ENCODE measurements around the gene NUDT16L1. TPM values are rescaled to one million over a fixed set of nuclear protein-coding genes. Genes with fewer than 3 reads are reported as not detected.

The NUDT16L1 gene
- total and polyA plus RNA-seq, 2 of the 13 experiments (the other 11 are each of a cell fraction or from before 2014, with no cell fraction given), result 28.0 to 40.5 TPM

- TF ChIP-seq ZBTB25 (CRISPR knock-in tag; IDR thresholded peaks at IDR 0.05), result peak; percentile 100
- no peak for TF ChIP-seq CEBPG (CRISPR knock-in tag; IDR thresholded peaks at IDR 0.05)
- TF ChIP-seq, protein P1, sequence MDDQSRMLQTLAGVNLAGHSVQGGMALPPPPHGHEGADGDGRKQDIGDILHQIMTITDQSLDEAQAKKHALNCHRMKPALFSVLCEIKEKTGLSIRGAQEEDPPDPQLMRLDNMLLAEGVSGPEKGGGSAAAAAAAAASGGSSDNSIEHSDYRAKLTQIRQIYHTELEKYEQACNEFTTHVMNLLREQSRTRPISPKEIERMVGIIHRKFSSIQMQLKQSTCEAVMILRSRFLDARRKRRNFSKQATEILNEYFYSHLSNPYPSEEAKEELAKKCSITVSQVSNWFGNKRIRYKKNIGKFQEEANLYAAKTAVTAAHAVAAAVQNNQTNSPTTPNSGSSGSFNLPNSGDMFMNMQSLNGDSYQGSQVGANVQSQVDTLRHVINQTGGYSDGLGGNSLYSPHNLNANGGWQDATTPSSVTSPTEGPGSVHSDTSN (CRISPR knock-in tag; IDR thresholded peaks at IDR 0.05; ENCODE audit: borderline replicate concordance), result 0 out of 2 replicates have a peak, but pooled peaks have one; percentile 57
- no peak for TF ChIP-seq ZNF713 (CRISPR knock-in tag; IDR thresholded peaks at IDR 0.05)
- TF ChIP-seq SCMH1 (CRISPR knock-in tag; IDR thresholded peaks at IDR 0.05; ENCODE audit: borderline replicate concordance), result no peak
- TF ChIP-seq SP5 (CRISPR knock-in tag; IDR thresholded peaks at IDR 0.05; ENCODE audit: borderline replicate concordance, low read depth), result peak; percentile 35; the same call in 1 of the 2 replicates
- no peak for TF ChIP-seq PCBP2 (optimal IDR thresholded peaks at IDR 0.05; ENCODE audit: low read depth, low read length, poor library complexity, severe bottlenecking)
- peak; percentile 77; the same call in 1 of the 2 replicates for TF ChIP-seq NCOA1 (CRISPR knock-in tag; IDR thresholded peaks at IDR 0.05)
- TF ChIP-seq ZNF619 (CRISPR knock-in tag; IDR thresholded peaks at IDR 0.05), result no peak
- no peak for TF ChIP-seq ZFAT (CRISPR knock-in tag; conservative IDR thresholded peaks at IDR 0.05)
- no peak for TF ChIP-seq ZNF615 (CRISPR knock-in tag; IDR thresholded peaks at IDR 0.05; ENCODE audit: borderline replicate concordance)
- no peak for TF ChIP-seq MZF1 (CRISPR knock-in tag; IDR thresholded peaks at IDR 0.05; ENCODE audit: borderline replicate concordance)
- peak; percentile 50 for TF ChIP-seq CREM (IDR thresholded peaks at IDR 0.05)
- no peak for TF ChIP-seq CREM (CRISPR knock-in tag; IDR thresholded peaks at IDR 0.05)
- no peak for TF ChIP-seq JDP2 (CRISPR knock-in tag; IDR thresholded peaks at IDR 0.05; ENCODE audit: borderline replicate concordance)
- TF ChIP-seq ATM (IDR thresholded peaks at IDR 0.05; ENCODE audit: borderline replicate concordance), result no peak
- TF ChIP-seq NFAT5 (CRISPR knock-in tag; IDR thresholded peaks at IDR 0.05), result peak; percentile 84
- no peak for TF ChIP-seq GATA4 (IDR thresholded peaks at IDR 0.05; ENCODE audit: borderline replicate concordance, low read depth)
- TF ChIP-seq, protein P2, sequence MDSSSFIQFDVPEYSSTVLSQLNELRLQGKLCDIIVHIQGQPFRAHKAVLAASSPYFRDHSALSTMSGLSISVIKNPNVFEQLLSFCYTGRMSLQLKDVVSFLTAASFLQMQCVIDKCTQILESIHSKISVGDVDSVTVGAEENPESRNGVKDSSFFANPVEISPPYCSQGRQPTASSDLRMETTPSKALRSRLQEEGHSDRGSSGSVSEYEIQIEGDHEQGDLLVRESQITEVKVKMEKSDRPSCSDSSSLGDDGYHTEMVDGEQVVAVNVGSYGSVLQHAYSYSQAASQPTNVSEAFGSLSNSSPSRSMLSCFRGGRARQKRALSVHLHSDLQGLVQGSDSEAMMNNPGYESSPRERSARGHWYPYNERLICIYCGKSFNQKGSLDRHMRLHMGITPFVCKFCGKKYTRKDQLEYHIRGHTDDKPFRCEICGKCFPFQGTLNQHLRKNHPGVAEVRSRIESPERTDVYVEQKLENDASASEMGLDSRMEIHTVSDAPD (CRISPR knock-in tag; IDR thresholded peaks at IDR 0.05), result no peak
- TF ChIP-seq, protein P3, sequence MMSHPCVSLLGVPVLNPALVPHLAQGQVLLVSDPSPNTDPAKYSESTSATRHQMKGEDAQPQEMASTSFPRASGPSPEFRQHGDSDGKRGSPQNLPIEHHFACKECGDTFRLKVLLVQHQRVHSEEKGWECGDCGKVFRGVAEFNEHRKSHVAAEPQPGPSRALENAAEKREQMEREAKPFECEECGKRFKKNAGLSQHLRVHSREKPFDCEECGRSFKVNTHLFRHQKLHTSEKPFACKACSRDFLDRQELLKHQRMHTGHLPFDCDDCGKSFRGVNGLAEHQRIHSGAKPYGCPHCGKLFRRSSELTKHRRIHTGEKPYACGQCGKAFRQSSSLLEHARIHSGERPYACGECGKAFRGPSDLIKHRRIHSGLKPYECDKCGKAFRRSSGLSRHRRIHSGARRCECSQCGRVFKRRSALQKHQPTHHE (CRISPR knock-in tag; IDR thresholded peaks at IDR 0.05; ENCODE audit: borderline replicate concordance), result peak; percentile 92; the same call in 1 of the 2 replicates
These were observed 40.8 kb downstream of the NUDT16L1 start, which contains the start of the genes ANKS3 and DNAAF8 (continued) for GRCh38 chr16:4734063-4734729.

Measured in HepG2 (cell line).